SK-N-MC (cell line): ENCODE measurements around the gene OGFR.

ENCODE experiments used
- EZH2 ChIP-seq: fragments of 200-600 bp; sonication (generic); IDR thresholded peaks from one replicate; pipeline ENCODE4 v1.6.1; 2017; ENCODE audit warnings: antibody characterized with exemption
- FOXP2 ChIP-seq: optimal IDR thresholded peaks from 2 replicates; pipeline ENCODE3; 2011; ENCODE audit warnings: mild to moderate bottlenecking, moderate library complexity; ENCODE audit not compliant: insufficient read depth; ENCODE audit errors: extremely low read length, control extremely low read depth
- POLR2AphosphoS5 ChIP-seq: IDR thresholded peaks from 2 replicates; pipeline ENCODE4 v1.6.1; 2012; ENCODE audit warnings: mild to moderate bottlenecking, low read depth, low read length, borderline replicate concordance

GRCh38 chr20:62811320-62811719 is 6.7 kb downstream of the OGFR start:
- no peak for TF ChIP-seq EZH2
- no peak for TF ChIP-seq POLR2AphosphoS5
- TF ChIP-seq FOXP2: no peak
